Measurements from ENCODE around the gene TOR1A.
"Not testable (repeated sequence)": the region's sequence is repeated elsewhere in the genome, so short reads cannot be mapped to it uniquely, and the experiment has no call there.

TOR1A gene

DNA sequence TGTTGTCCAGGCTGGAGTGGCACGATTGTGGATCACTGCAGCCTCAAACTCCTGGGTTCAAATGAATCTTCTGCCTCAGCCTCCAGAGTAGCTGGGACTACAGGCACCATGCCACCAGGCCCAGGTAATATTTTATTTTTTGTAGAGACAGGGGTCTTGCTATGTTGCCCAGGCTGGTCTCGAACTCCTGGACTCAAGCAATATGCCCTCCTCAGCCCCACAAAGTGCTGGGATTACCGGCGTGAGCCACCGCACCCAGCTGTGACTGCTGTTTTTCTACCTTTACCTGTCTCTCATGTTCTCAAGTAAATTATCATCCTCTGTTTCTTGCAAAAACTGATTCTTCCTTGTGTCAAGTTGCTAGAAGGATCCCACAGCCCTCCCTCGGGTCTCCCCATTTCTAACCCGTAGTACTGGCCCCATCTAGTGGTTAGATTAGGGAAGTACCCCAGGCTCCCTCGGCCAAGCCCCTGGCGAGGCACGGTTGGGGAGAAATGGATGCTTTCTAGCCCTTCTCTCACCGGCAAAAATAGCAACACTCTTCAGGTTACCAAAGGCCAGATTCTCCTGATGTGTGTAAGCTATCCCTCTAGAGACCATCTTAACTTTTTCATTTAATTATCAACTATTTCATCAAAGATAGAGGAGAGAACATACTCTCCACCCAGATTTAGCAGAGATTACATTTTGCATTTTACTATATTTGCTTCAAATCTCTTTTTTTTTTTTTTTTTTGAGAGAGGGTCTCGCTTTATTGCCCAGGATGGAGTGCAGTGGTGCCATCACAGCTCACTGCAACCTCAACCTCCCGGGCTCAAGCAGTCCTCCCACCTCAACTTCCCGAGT, 40.2 kb downstream of the TOR1A start:
- DNase-seq (ENCODE audit: low read depth in 2 of 2), result peak; percentile 61 to 64

DNA sequence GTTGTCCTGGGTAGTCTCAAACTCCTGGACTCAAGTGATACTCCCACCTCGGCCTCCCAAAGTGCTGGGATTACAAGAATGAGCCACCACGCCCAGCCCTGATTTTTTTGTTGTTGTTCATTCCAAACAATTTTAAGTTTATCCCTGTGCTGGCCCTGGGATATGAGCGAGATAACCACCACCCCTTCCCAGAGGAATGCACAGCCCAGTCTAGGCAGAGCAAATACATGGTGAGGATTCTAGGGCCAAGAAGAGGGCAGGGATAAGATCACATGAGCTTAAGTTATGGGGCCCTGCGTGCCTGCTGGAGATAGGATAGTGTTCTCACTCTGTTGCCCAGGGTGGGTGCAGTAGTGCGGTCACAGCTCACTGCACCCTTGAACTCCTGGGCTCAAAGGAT, 42.0 kb downstream of the TOR1A start:
- no peak for DNase-seq (ENCODE audit: low read depth in 2 of 2)

GRCh38 chr9:129781131-129781530, 42.8 kb downstream of the TOR1A start:
- no peak for DNase-seq (ENCODE audit: low read depth in 2 of 2)

- no peak for DNase-seq (ENCODE audit: low read depth in 2 of 2)
Observed at GRCh38 chr9:129779560-129780190, 44.3 kb downstream of the TOR1A start.

GRCh38 chr9:129778469-129778868, 45.5 kb downstream of the TOR1A start:
- no peak for DNase-seq (ENCODE audit: low read depth in 2 of 2)

- DNase-seq (ENCODE audit: low read depth in 2 of 2), result no peak
Observed at GRCh38 chr9:129777769-129778130, 46.2 kb downstream of the TOR1A start.

GRCh38 chr9:129776938-129777768, 46.8 kb downstream of the TOR1A start:
- peak; percentile 55 to 59 for DNase-seq (ENCODE audit: low read depth in 2 of 2)

- no peak for DNase-seq (ENCODE audit: low read depth in 2 of 2)
Observed at GRCh38 chr9:129776566-129776937, 47.4 kb downstream of the TOR1A start.

DNA sequence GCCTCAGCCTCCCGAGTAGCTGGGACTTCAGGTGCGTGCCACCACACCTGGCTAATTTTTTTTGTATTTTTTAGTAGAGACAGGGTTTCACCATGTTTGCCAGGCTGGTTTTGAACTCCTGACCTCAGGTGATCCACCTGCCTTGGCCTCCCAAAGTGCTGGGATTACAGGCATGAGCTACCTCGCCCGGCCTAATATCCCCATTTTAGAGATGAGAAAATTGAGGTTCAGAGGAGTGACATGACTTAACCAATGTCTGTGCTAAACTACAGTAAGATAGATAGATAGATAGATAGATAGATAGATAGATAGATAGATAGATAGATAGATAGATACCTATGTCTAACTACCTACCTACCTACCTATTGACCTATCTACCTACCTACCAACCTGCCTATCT, 47.8 kb downstream of the TOR1A start:
- not testable (repeated sequence) for DNase-seq (ENCODE audit: low read depth in 2 of 2)

DNA sequence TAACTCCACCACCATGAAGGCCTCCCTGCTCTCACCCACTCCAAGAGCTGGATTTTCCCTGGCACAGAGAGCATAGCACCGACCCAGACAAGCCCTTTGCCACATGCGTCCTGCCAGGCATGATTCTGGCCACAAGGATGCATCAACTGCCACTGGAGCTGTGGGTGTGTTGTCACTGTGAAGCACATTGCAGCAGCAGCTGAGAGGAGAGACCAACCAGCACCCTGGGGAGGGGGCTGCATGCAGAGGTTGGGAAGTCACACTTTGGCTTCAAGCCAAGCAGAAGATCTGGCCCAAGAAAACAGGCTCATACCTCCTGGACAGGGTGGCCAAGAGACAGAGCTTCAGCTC, 48.5 kb downstream of the TOR1A start:
- DNase-seq (ENCODE audit: low read depth in 2 of 2), result no peak

DNA sequence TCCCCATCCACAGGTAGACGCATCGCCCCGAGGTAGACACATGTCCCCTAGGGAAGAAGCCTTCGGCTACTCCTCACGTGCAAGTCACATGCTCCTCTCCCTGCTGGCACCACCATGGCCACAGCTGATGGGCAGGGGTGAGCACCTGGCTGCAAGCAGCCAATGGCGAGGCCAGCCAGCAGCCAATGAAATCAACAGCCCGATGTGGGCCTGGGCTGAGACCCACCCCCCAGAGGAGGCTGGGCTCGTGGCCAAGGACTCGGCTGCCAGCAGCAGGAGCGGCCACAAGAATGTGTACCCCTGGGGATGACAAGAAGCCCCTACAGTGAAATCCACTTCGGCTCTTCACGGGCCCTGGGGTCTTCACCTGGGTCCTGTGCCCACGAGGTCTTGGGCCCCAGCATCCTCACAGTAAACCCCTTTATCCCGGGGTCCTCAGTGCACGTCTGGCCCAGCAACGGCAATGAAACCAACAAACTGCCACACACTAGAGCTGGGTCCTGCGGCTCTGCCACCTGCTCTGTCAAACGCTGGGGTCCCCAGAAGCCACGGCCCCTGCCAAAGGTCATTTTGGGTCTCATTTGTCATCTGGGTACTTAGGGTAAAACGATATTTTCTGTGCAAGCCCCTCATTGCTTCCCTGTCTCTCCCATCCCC, 49.0 kb downstream of the TOR1A start:
- no peak for DNase-seq (ENCODE audit: low read depth in 2 of 2)

GRCh38 chr9:129773262-129774048, 50.5 kb downstream of the TOR1A start:
- DNase-seq (ENCODE audit: low read depth in 2 of 2), result no peak

GRCh38 chr9:129770741-129771140, 53.2 kb downstream of the TOR1A start:
- no peak for DNase-seq (ENCODE audit: low read depth in 2 of 2)

- DNase-seq (ENCODE audit: low read depth in 2 of 2), result no peak
Observed at GRCh38 chr9:129769669-129770068, 54.3 kb downstream of the TOR1A start.

GRCh38 chr9:129768486-129768885, 55.5 kb downstream of the TOR1A start:
- no peak for DNase-seq (ENCODE audit: low read depth in 2 of 2)

DNA sequence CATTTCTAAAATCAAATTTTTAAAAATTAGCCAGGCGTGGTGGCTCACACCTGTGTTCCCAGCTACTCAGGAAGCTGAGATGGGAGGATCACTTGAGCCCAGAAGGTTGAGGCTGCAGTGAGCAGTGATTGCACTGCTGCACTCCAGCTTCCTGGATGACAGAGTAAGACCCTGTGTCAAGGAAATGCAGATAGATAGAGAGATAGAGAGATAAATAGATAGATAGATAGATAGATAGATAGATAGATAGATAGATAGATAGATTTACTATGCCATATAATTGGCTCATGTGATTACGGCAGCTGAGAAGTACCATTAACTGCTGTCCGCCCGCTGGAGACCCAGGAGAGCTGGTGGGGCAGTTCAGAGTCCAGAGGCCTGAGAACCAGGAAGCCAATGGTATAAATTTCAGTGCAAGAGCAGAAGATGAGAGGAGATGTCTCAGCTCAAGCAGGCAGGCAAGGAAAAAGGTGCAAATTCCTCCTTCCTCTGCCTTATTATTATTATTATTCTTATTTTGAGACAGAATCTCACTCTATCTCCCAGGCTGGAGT, 58.1 kb downstream of the TOR1A start:
- no peak for DNase-seq (ENCODE audit: low read depth in 2 of 2)

DNA sequence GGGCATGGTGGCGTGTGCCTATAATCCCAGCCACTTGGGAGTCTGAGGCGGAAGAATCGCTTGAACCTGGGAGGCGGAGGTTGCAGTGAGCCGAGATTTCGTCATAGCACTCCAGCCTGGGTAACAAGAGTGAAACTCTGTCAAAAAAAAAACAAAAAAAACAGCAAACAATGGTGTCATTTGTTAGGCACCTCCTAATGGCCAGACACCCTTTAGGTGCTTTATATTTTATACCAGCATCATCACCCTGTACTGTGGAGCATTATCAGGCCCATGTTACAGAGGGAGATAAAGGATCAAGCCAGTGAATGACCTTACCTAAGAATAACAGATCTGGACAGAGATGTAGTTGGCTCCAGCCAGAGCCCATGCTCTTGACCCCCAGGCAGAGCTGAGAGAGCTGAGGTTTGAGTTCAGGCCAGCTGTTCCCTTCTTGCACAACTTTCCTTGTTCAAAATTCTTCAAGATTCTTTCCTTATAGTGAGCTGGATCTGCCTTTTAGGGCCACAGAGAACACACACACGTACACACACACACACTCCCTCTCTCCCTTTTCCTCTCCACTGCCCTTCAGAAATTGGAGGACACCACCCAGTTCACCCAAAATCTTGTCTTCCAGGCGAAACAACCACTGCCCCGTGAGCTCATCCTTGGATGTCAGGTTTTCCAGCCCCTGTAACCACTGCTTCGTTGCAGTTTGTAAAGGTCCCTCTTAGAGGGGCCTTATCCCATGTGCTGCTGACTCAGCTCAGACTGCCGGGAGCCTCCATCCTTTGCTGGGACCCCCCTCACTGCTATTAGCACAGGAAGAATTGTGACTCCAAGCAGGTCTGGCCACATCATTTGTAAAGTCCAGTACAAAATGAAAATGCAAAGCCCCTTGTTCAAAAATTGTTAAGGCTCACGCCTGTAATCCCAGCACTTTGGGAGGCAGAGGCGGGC, 60.7 kb downstream of the TOR1A start:
- no peak for DNase-seq (ENCODE audit: low read depth in 2 of 2)

All from stimulated activated CD4-positive, alpha-beta T cell treated with anti-CD3 and anti-CD28 coated beads, Interleukin-4, amount 100 ng/mL, for 48 hours (primary cell).